Mesenchymal stem cell (in vitro differentiated cells and primary cell): ENCODE measurements around the gene PLA2G2A.

ENCODE experiments used
- DNase-seq: peaks from one replicate; pipeline ENCODE4 v3.0.0-alpha.2; 2013
- H2AFZ ChIP-seq: one replicate; pipeline ENCODE4 v1.6.1; 2013; ENCODE audit warnings: low read depth, mild to moderate bottlenecking, control low read depth, inconsistent platforms, low read length, moderate library complexity
- H2AK5ac ChIP-seq: 2 replicates; pipeline ENCODE4 v1.6.1; 2013; ENCODE audit warnings: low read length, moderate library complexity, mild to moderate bottlenecking, inconsistent platforms; ENCODE audit not compliant: severe bottlenecking
- H2BK120ac ChIP-seq: one replicate; pipeline ENCODE4 v1.6.1; 2013; ENCODE audit warnings: low read depth, mild to moderate bottlenecking, inconsistent platforms, low read length, moderate library complexity
- H2BK12ac ChIP-seq, 2 experiments: one replicate each; pipeline ENCODE4 v1.6.1; 2013; ENCODE audit warnings: inconsistent platforms in 2 of 2, low read length in 2 of 2, mild to moderate bottlenecking in 2 of 2, moderate library complexity in 2 of 2, control low read depth in 1 of 2
- H2BK15ac ChIP-seq: one replicate; pipeline ENCODE4 v1.6.1; 2013; ENCODE audit warnings: mild to moderate bottlenecking, low read depth, inconsistent platforms; ENCODE audit not compliant: poor library complexity, severe bottlenecking
- H2BK5ac ChIP-seq: 2 replicates; pipeline ENCODE4 v1.6.1; 2013; ENCODE audit warnings: low read depth, mild to moderate bottlenecking, low read length, control low read depth, inconsistent platforms; ENCODE audit not compliant: poor library complexity, severe bottlenecking
- H3K14ac ChIP-seq, 2 experiments: one replicate each; pipeline ENCODE4 v1.6.1; 2013; ENCODE audit warnings: inconsistent platforms in 2 of 2, low read length in 2 of 2, control low read depth in 1 of 2, mild to moderate bottlenecking in 1 of 2, moderate library complexity in 1 of 2
- H3K18ac ChIP-seq, 2 experiments: one replicate each; pipeline ENCODE4 v1.6.1; 2013; ENCODE audit warnings: inconsistent platforms in 2 of 2, low read length in 2 of 2, control low read depth in 1 of 2, low read depth in 1 of 2, mild to moderate bottlenecking in 1 of 2
- H3K23ac ChIP-seq, 2 experiments: one replicate each; pipeline ENCODE4 v1.6.1; 2013; ENCODE audit warnings: inconsistent platforms in 2 of 2, low read length in 2 of 2, mild to moderate bottlenecking in 2 of 2, moderate library complexity in 2 of 2, control low read depth in 1 of 2
- H3K27ac ChIP-seq: 2 replicates; pipeline ENCODE4 v1.5.1; 2013; ENCODE audit warnings: mild to moderate bottlenecking, moderate library complexity, low read length, control low read depth, inconsistent platforms; ENCODE audit not compliant: poor library complexity, severe bottlenecking
- H3K27me3 ChIP-seq, 2 experiments: 2 replicates each; pipeline versions ENCODE4 v1.6.1 to v1.7.0; 2013; ENCODE audit warnings: low read length in 2 of 2, mild to moderate bottlenecking in 2 of 2, moderate library complexity in 2 of 2, control low read depth in 1 of 2, inconsistent platforms in 1 of 2; ENCODE audit not compliant: control insufficient read depth in 1 of 2, insufficient read depth in 1 of 2
- H3K36me3 ChIP-seq, 2 experiments: 2 replicates each; pipeline versions ENCODE4 v1.6.1 to v1.7.0; 2013; ENCODE audit warnings: low read length in 2 of 2, control low read depth in 1 of 2, inconsistent platforms in 1 of 2, low read depth in 1 of 2, mild to moderate bottlenecking in 1 of 2; ENCODE audit not compliant: insufficient read depth in 2 of 2, control insufficient read depth in 1 of 2
- H3K4ac ChIP-seq, 2 experiments: one replicate each; pipeline ENCODE4 v1.6.1; 2013; ENCODE audit warnings: inconsistent platforms in 2 of 2, low read length in 2 of 2, mild to moderate bottlenecking in 2 of 2, moderate library complexity in 2 of 2, control low read depth in 1 of 2, low read depth in 1 of 2
- H3K4me1 ChIP-seq: 2 replicates; pipeline ENCODE4 v1.6.1; 2013; ENCODE audit warnings: low read depth, low read length, control low read depth; ENCODE audit not compliant: control insufficient read depth, insufficient read depth
- H3K4me2 ChIP-seq: 2 replicates; pipeline ENCODE4 v1.6.1; 2013; ENCODE audit warnings: low read length, mild to moderate bottlenecking, inconsistent platforms; ENCODE audit not compliant: poor library complexity, severe bottlenecking
- H3K4me3 ChIP-seq, 2 experiments: 2 replicates each; pipeline versions ENCODE4 v1.5.1 to v1.7.0; 2013; ENCODE audit warnings: low read length in 2 of 2, mild to moderate bottlenecking in 2 of 2, control low read depth in 1 of 2, low read depth in 1 of 2; ENCODE audit not compliant: insufficient read depth in 1 of 2
- H3K79me1 ChIP-seq: replicated peaks from 2 replicates; pipeline ENCODE4 v1.6.1; 2013; ENCODE audit warnings: mild to moderate bottlenecking, control low read depth, low read length, inconsistent platforms; ENCODE audit not compliant: poor library complexity, severe bottlenecking
- H3K9ac ChIP-seq: 2 replicates; pipeline ENCODE4 v1.7.0; 2013; ENCODE audit warnings: mild to moderate bottlenecking, low read length, moderate library complexity
- H3K9me3 ChIP-seq: 2 replicates; pipeline ENCODE4 v1.7.0; 2013; ENCODE audit warnings: mild to moderate bottlenecking, low read length; ENCODE audit not compliant: control insufficient read depth
- H4K8ac ChIP-seq: one replicate; pipeline ENCODE4 v1.6.1; 2013; ENCODE audit warnings: inconsistent platforms, mild to moderate bottlenecking, low read length, moderate library complexity
- H4K91ac ChIP-seq: one replicate; pipeline ENCODE4 v1.6.1; 2013; ENCODE audit warnings: mild to moderate bottlenecking, low read length, inconsistent platforms
- WGBS: methylation state at CpG from one replicate; pipeline ENCODE4 v1.1.7; 2013; ENCODE audit warnings: mixed read lengths; 5-methylcytosine and 5-hydroxymethylcytosine counted together

PLA2G2A gene

DNA sequence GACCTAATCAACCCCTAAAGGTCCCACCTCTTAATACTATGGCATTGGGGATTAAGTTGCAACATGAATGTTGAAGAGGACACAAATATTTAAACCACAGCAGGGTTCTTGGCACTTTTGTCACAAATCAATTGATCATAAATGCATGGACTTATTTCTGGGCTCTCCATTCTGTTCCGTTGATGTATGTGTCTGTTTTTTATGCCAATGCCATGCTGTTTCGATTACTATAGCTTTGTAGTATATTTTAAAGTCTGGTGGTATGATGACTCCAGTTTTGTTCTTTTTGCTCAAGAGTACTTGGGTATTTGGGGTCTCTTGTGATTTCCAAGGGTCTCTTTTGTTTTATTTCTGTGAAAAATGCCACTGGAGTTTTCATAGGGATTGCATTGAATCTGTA is 34.7 kb upstream of the PLA2G2A start:
- Histone ChIP-seq H3K4me3 (no peak overlapping the region), H3K79me1 (no peaks in the 10 kb centered on the region), H3K9ac (no peak overlapping the region), H3K14ac (no peak overlapping the region), H4K8ac (no peak overlapping the region), H4K91ac (no peak overlapping the region), H3K4me2 (no peak overlapping the region), H2BK120ac (no peak overlapping the region), H3K27ac (no peak overlapping the region), H3K4ac (no peak overlapping the region), H3K18ac (no peak overlapping the region), H2BK15ac (no peak overlapping the region), H3K36me3 (no peaks in the 10 kb centered on the region), H2AFZ (no peak overlapping the region), H3K27me3 (no peaks in the 10 kb centered on the region), H3K9me3 (peaks cover 22% of the 10 kb centered on the region), H2BK5ac (no peak overlapping the region), H2BK12ac (no peak overlapping the region), H3K23ac (no peak overlapping the region), H2AK5ac (no peak overlapping the region), H3K4me1 (no peaks in the 10 kb centered on the region)
- no peak for DNase-seq
- WGBS = 62% methylated on average over 2 of the region's 2 CpGs

DNA sequence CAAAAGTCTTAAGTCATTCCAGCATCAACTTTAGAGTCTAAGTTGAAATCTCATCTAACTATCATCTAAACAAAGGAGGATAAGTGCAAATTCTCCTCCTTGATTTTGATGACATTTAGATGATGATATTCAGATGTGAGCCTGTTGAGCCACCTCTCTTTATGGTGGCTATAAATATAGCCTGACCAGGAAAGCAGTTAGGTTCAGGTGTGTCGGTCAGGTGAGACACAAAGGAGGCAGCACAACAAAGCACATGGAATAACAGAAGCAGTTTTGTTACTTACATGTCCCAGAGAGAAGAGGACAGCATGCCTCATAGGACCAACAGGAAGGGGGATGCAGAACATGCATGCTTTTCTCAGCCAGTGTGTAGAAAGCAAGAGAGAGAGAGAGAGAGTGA is 30.6 kb upstream of the PLA2G2A start:
- Histone ChIP-seq H2AFZ (no peak overlapping the region), H3K9me3 (peaks cover 10% of the 10 kb centered on the region), H3K79me1 (no peaks in the 10 kb centered on the region), H3K14ac (no peak overlapping the region), H3K4me1 (no peaks in the 10 kb centered on the region), H3K27me3 (peaks cover 0 to 5% of the 10 kb centered on the region in 2 experiments), H3K23ac (no peak overlapping the region), H4K91ac (no peak overlapping the region), H2BK5ac (no peak overlapping the region), H3K18ac (no peak overlapping the region), H3K4me2 (no peak overlapping the region), H3K4ac (no peak overlapping the region), H2BK12ac (no peak overlapping the region), H2AK5ac (no peak overlapping the region), H3K27ac (no peak overlapping the region), H3K36me3 (no peaks in the 10 kb centered on the region), H2BK120ac (no peak overlapping the region), H3K9ac (no peak overlapping the region), H3K4me3 (no peak overlapping the region), H4K8ac (no peak overlapping the region), H2BK15ac (no peak overlapping the region)
- no peak for DNase-seq
- 72% methylated on average over 1 of the region's 1 CpG for WGBS

DNA sequence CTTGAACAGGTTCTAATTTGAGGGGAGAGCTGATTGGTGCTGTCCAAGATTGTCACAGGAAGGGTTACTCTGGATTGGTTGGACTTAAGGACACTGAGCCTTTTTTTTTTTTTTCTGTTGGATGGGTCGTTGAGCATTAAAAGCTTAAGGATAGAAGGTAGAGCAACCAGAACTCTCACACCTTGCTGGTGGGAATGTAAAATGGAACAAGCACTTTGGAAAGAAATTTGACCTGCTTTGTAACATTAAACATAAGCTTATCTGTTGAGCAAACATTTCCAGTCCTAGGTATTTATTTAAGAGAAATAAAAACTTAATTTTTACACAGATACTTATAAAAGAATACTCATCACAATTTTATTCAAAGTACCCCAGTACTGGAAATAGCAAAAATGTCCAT is 29.8 kb upstream of the PLA2G2A start:
- H3K9ac ChIP-seq = peak overlapping the region; percentile 57
- no peak overlapping the region for H3K4ac ChIP-seq
- H2AFZ ChIP-seq = no peak overlapping the region
- no peak overlapping the region for H3K18ac ChIP-seq
- no peak overlapping the region for H2AK5ac ChIP-seq
- H3K9me3 ChIP-seq = peaks cover 6% of the 10 kb centered on the region
- no peak overlapping the region for H2BK15ac ChIP-seq
- H4K8ac ChIP-seq = no peak overlapping the region
- H3K27ac ChIP-seq = no peak overlapping the region
- H4K91ac ChIP-seq = no peak overlapping the region
- H2BK5ac ChIP-seq = no peak overlapping the region
- H3K14ac ChIP-seq = no peak overlapping the region
- peaks cover 0 to 5% of the 10 kb centered on the region in 2 experiments for H3K27me3 ChIP-seq
- no peak for DNase-seq
- no peak overlapping the region for H3K4me2 ChIP-seq
- WGBS = no CpG with 5 or more reads among the region's 1 CpG
- H2BK12ac ChIP-seq = no peak overlapping the region
- H3K4me3 ChIP-seq = no peak overlapping the region
- H3K79me1 ChIP-seq = no peaks in the 10 kb centered on the region
- H3K36me3 ChIP-seq = no peaks in the 10 kb centered on the region
- H3K23ac ChIP-seq = no peak overlapping the region
- no peak overlapping the region for H2BK120ac ChIP-seq
- no peaks in the 10 kb centered on the region for H3K4me1 ChIP-seq

DNA sequence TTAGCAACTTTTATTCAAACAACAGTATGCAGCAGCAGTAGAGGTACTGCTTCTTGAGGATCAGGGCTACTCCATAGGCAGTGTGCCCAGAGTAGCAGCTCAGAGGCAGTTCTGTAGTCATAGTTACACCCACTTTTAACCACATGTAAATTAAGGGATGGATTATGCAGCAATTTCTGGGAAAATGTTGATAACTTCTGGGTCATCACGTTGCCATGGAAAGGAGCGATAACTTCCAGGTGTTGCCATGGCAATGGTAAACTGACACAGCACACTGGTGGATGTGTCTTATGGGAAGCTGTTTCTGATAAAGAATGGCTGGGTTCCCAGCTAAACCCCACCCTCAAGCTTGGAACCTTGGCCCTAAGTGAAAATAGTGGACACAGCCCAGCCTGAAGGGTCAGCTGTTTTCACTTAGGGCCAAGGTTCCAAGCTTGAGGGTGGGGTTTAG is 29.0 kb upstream of the PLA2G2A start:
- peak; percentile 3 for DNase-seq
- WGBS = 82% methylated on average over 2 of the region's 2 CpGs

More for the DNA sequence above, 29.0 kb upstream of the PLA2G2A start:
- Histone ChIP-seq H3K9me3 (no peaks in the 10 kb centered on the region), H4K8ac (no peak overlapping the region), H3K18ac (no peak overlapping the region), H3K23ac (no peak overlapping the region), H3K4me2 (no peak overlapping the region), H3K27me3 (peaks cover 0 to 5% of the 10 kb centered on the region in 2 experiments), H2BK5ac (no peak overlapping the region), H3K79me1 (no peaks in the 10 kb centered on the region), H4K91ac (no peak overlapping the region), H3K4me1 (no peaks in the 10 kb centered on the region), H3K36me3 (no peaks in the 10 kb centered on the region), H2AFZ (no peak overlapping the region), H3K27ac (no peak overlapping the region), H2BK15ac (no peak overlapping the region), H2AK5ac (no peak overlapping the region), H2BK120ac (no peak overlapping the region), H3K9ac (peak overlapping the region; percentile 79), H3K14ac (no peak overlapping the region), H2BK12ac (no peak overlapping the region), H3K4me3 (peak overlapping the region in 1 of 2 experiments; percentile 47), H3K4ac (no peak overlapping the region)
